Middle frontal gyrus (tissue), 1 donor: ENCODE measurements around the gene FOXR1.

Experiments used
- DNase-seq: peaks from one replicate; pipeline ENCODE4 v3.0.0-alpha.2; 2015; ENCODE audit warnings: low spot score; ENCODE audit errors: extremely low spot score

Gene FOXR1, protein sequence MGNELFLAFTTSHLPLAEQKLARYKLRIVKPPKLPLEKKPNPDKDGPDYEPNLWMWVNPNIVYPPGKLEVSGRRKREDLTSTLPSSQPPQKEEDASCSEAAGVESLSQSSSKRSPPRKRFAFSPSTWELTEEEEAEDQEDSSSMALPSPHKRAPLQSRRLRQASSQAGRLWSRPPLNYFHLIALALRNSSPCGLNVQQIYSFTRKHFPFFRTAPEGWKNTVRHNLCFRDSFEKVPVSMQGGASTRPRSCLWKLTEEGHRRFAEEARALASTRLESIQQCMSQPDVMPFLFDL

GRCh38 chr11:118971646-118972045 is at the start of gene FOXR1:
TSS of gene FOXR1 (plus strand) at chr11:118971761. CDS start at chr11:118971932, 171 bp downstream.
- no peak for DNase-seq

DNA sequence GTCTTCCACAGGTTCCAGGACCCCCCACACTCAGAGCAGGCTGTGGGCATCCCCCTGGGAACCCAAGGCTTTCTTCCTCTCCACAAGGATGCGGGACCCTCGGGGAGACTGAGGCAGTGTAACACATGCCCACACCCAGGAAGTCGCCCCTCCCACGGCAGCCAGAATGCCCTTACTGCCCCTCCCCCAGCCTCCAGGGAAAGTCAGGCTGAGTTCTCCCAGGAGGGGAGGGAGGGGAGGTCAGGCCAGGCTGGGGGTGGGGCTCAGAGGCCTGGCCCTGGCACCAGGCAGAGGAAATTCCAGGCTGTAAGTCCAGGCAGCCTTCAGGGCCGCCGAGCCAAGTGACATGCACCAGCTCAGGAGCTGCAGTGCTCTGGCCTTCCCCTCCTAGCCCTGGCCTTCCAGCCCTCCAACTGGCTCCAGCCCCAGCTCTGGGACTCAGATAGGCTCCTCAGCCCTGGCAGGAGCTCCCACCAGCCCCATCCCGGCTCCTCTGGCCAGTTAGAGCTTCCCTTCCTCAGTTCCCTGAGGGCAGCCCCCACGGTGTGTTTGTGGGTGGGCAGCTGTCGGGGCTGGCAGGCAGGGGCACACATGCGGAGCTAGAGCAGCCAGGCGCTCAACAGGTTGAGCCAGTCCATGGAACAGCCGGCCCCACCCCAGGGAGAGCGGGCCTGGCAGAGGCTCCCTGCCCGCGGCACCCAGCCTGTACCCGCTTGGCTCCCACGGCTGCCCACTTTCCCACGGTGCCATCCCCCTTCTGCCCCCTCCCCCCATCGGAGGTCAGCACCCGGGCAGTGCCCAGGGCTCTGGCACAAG is 49.4 kb upstream of the FOXR1 start:
- no peak for DNase-seq

DNA sequence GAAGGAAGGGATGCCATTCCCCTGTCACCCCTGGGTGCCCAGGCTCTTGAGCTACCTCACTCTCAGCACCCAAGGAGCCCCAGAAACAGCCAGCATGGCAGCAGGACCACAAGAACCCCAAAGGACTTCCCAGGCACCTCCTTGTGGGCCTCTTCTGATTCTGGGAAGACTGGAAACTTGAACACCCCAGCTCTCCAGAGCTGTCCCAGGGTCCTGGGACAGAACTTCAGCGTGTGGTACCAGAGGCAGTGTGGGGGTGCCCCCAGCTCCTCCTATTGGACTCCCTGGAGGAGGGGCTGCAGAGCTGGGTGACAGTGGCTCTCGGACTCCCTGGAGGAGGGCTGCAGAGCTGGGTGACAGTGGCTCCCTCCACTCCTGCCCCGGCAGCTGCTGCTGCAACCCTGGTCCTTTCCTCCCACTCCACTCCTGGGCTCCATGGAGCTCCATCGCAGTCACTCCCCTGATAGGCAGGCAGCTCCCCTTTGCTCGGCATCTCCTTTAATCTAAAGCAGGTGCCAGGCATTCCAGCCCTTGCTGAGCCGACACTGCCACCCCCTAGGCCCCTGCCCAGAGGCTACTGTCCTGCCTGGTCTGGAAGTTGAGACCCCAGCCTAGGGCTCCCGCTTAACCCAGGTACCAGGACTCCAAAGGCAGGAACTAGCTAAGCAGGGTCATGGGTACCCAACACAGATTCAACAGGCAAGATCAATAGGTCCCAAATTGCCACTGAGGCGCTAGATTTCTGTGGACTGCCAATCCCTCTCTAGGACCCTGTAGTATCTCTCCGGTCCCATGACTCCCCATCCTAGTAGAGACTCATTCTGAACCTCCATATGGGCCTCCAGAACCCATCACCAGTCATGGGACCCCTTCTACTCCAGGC is 48.6 kb upstream of the FOXR1 start:
- no peak for DNase-seq

- DNase-seq: no peak
Measured at GRCh38 chr11:118923721-118924587, 47.6 kb upstream of the FOXR1 start.

DNA sequence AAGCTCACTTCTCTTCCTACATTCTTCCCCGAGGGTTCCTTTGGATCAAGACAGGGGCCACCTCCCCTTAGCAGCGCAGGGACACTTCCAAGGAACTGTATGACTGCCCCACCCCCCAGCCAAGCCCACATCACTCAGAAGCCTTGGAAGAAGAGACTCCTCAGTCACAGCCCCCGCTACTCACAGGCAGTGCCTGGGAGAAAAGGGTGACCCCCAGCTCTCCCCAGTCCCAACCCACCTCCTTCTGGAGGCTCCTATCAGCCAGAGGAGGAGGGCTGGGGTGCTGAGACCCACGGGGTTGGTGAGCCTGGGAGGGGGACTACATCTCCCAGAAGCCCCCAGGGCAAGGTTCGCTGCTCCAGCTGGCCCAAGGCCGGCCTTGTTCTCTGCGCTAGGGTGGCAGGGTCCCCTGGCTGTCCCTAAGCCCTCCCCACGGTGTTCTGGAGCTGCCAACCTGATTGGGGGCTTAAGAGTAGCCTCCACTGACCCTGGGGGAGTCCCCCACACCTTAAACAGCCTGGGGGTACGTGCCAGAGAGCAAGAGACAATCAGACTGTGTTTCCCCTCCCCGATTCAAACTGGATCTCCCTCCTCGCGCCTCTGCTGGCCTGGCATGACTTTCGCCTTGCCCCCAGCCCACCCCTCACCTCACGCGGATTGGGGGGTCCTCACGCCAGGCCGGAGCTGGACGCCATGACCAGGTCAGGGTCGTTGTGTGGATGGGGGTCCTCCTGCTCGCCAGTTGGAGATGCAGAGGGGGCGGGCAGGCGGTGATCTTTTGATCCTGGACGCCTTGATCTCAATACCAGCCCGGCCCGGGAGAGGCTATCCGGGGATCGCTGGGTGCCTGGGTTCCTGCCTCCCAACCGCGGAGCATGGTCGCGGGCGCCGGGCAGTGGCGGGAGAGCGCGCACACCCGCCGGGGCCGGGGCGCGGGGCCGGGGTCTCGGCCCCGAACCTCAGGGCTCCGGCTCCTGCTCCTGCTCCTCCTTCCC is 46.7 kb upstream of the FOXR1 start:
- DNase-seq: no peak

DNA sequence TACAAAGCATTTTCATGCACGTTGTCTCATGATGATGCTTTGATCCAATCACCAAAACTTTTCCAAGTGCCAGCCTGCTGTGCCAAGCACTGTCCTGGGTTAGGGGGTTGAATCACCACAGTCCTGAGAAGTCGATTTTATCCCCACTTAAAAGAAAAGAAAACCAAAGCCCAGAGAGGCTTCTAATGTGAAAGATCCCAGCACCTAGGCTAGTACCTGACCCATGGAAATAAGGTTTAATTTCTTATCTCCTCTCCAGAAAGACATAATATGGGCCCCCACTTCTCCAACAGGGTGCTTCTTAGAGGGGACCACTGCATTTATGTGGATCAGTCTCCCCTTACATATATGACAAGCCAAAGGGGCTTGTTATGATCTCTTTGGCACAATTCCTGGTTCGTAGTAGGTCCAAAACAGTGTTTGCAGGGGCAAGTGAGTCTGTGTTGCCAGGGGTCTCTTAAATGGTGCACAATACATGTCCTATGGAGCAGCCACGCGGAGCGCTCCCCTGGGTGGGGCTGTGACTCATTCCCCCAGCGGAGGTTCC is 43.9 kb upstream of the FOXR1 start:
- DNase-seq: no peak

GRCh38 chr11:118928101-118928869 is 43.3 kb upstream of the FOXR1 start:
- peak; percentile 80 for DNase-seq

- no peak for DNase-seq
Measured at GRCh38 chr11:118928870-118929500, 42.6 kb upstream of the FOXR1 start.

- DNase-seq: peak; percentile 79
Measured at GRCh38 chr11:118929501-118930093, 42.0 kb upstream of the FOXR1 start.

GRCh38 chr11:118930094-118930712 is 41.4 kb upstream of the FOXR1 start:
- peak; percentile 73 for DNase-seq

DNA sequence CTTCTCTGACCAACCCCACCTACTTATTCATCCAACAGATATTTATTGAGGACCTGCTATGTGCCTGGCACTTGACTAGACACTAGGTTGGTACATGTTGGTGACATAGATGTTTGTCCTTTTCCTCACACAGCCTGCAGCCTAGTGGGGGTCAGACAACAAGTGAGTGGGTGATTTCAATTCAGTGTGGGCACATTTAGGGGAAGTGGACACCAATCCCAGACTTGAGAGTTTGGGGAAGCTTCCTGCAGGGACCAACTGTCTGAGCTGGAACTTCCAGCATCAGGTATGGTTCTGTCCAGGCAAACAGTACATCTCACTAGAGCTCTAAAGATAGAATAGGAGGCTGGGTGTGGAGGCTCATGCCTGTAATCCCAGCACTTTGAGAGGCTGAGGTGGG is 40.0 kb upstream of the FOXR1 start:
- DNase-seq: no peak

- no peak for DNase-seq
Measured at GRCh38 chr11:118933486-118933885, 38.1 kb upstream of the FOXR1 start.

- DNase-seq: no peak
Measured at GRCh38 chr11:118935376-118935775, 36.2 kb upstream of the FOXR1 start.

DNA sequence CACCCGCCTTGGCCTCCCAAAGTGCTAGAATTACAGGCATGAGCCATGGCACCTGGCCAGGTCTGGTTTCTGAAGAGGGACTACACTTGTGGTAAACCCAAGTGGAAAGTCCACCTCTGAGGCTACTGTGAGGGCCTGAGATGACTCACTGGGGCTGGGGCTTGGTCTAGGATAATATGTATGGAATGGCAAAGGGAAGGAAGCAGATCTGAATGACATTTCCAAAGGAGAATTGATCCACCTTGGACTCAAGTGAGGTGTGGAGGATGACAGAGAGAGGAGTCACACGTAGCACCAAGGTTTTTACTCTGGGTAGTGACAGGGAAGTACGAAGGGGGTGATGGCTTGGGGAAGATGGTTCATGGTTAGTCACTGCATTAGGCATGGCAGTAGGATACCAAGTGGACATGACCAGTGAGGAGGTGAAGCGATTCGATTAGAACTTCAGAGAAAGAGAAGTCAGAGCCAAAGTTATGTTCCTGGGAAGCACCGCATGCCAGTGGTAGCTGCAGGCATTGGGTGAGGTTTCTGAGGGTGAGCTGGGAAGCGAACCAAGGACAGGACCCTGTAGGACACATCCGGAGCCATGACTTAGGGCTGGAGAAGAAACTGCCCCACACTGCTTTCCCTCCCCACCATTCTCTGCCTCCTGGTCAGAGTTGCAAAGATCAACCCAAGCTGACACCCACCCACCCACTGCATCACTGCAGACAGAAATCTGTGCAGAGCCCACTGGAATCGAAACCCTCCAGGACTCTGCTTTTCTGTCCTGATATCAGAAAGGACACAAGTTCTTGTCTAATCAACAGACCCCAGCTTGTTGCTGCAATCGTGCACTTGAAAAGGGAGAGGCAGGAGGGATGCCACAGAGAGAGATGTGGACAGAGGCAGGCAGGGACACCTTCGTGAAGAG is 32.8 kb upstream of the FOXR1 start:
- DNase-seq: no peak

- no peak for DNase-seq
Measured at GRCh38 chr11:118939404-118939915, 32.1 kb upstream of the FOXR1 start.
